Activated CD8-positive, alpha-beta T cell treated with anti-CD3 and anti-CD28 coated beads, Interleukin-2, amount 10 ng/mL, durations not matched to agents 7 days and 5 days (primary cell): Measurements from ENCODE around the gene ANKRD65. TPM values are rescaled to one million over a fixed set of nuclear protein-coding genes. Genes with fewer than 3 reads are reported as not detected.
A peak's percentile ranks its signal among the peaks of the same experiment; 100 is the strongest.

Source experiments
- ATAC-seq: fragments of 150-1000 bp; cut with Tn5 transposase; one replicate; pipeline ENCODE4 v1.10.0; 2021; ENCODE audit warnings: moderate library complexity
- CTCF ChIA-PET: fragments of 350-600 bp; sonication (Branson Sonifier 250); formaldehyde crosslinking; loops from one replicate; lab custom pipeline; 2021; ENCODE audit warnings: antibody characterized with exemption; lab: Charles Lee
- POLR2A ChIA-PET: fragments of 350-600 bp; sonication (Branson Sonifier 250); formaldehyde crosslinking; loops from one replicate; lab custom pipeline; 2021; ENCODE audit warnings: antibody characterized with exemption; lab: Charles Lee
- DNase-seq: peaks from one replicate; pipeline ENCODE4 v3.0.0-alpha.2; 2020
- H3K27ac Mint-ChIP-seq: one replicate; pipeline ENCODE4 v1.8.0; 2021; ENCODE audit warnings: mild to moderate bottlenecking, mixed read lengths
- H3K27me3 Mint-ChIP-seq: one replicate; pipeline ENCODE4 v1.8.0; 2021; ENCODE audit warnings: low read depth, mixed read lengths
- H3K36me3 Mint-ChIP-seq: one replicate; pipeline ENCODE4 v1.8.0; 2021; ENCODE audit warnings: low read depth, mixed read lengths
- H3K4me1 Mint-ChIP-seq: one replicate; pipeline ENCODE4 v1.8.0; 2021; ENCODE audit warnings: low read depth, mixed read lengths
- H3K4me3 Mint-ChIP-seq: one replicate; pipeline ENCODE4 v1.8.0; 2021; ENCODE audit warnings: mild to moderate bottlenecking, mixed read lengths
- H3K9me3 Mint-ChIP-seq: one replicate; pipeline ENCODE4 v1.8.0; 2022; ENCODE audit warnings: mixed read lengths; ENCODE audit not compliant: insufficient read depth
- total RNA-seq, 2 experiments: library from RNA; stranded (reverse); gene quantifications; one replicate each; pipeline ENCODE4 v1.2.3, GENCODE V29; 2021

Gene ANKRD65
- total RNA-seq, 2 experiments from 2014 or later = not detected

GRCh38 chr1:1380860-1381259, 40.2 kb downstream of the ANKRD65 start:
- H3K27ac Mint-ChIP-seq = no peak overlapping the region
- no peaks in the 10 kb centered on the region for H3K27me3 Mint-ChIP-seq
- DNase-seq (no peak), ATAC-seq (no peak)
- H3K9me3 Mint-ChIP-seq = no peaks in the 10 kb centered on the region
- no peak overlapping the region for H3K4me3 Mint-ChIP-seq
- H3K36me3 Mint-ChIP-seq = peaks cover 2% of the 10 kb centered on the region
- POLR2A ChIA-PET = no interaction called here
- H3K4me1 Mint-ChIP-seq = peaks cover 8% of the 10 kb centered on the region
- CTCF ChIA-PET = no interaction called here

GRCh38 chr1:1377540-1378205, 43.4 kb downstream of the ANKRD65 start:
- no peak for ATAC-seq
- Mint-ChIP-seq H3K4me1 (peaks cover 21% of the 10 kb centered on the region), H3K36me3 (peaks cover 13% of the 10 kb centered on the region), H3K27ac (no peak overlapping the region), H3K27me3 (no peaks in the 10 kb centered on the region), H3K4me3 (no peak overlapping the region), H3K9me3 (no peaks in the 10 kb centered on the region)
- ChIA-PET CTCF (interaction anchor here (0.8 to 1.8 kb wide), 3 partner anchors 21 to 127 kb away, joined by 3 to 6 read pairs (median 3); partner anchors contain the start of gene CCNL2), POLR2A (interaction anchor here (4.4 kb wide), 1 partner anchor 21 kb away, joined by 41 read pairs; the partner anchor contains the start of gene CCNL2)
- DNase-seq = no peak

- ChIA-PET CTCF (interaction anchor here (0.8 to 2.5 kb wide), 4 partner anchors 22 to 128 kb away, joined by 3 to 8 read pairs (median 4); partner anchors contain the start of gene CCNL2), POLR2A (interaction anchor here (0.8 to 4.4 kb wide), 2 partner anchors 22 to 28 kb away, joined by 3 to 41 read pairs; partner anchors contain the start of gene CCNL2)
- H3K36me3 Mint-ChIP-seq = peaks cover 15% of the 10 kb centered on the region
- DNase-seq (no peak), ATAC-seq (no peak)
- no peaks in the 10 kb centered on the region for H3K9me3 Mint-ChIP-seq
- peaks cover 28% of the 10 kb centered on the region for H3K4me1 Mint-ChIP-seq
- peak overlapping the region; percentile 85 for H3K27ac Mint-ChIP-seq
- H3K4me3 Mint-ChIP-seq = peak overlapping the region; percentile 90
- no peaks in the 10 kb centered on the region for H3K27me3 Mint-ChIP-seq
Measured at GRCh38 chr1:1376551-1377226, 44.4 kb downstream of the ANKRD65 start.

GRCh38 chr1:1374929-1375662, 46.0 kb downstream of the ANKRD65 start, which contains the start of gene AURKAIP1:
AURKAIP1 (minus strand) TSS chr1:1375207; CDS start chr1:1374756, 451 bp downstream.
- CTCF ChIA-PET = interaction anchor here (0.6 to 2.5 kb wide), 10 partner anchors 11 to 816 kb away, joined by 3 to 8 read pairs (median 6); partner anchors contain the start of genes CCNL2 and DVL1
- ATAC-seq = peak; percentile 85
- Mint-ChIP-seq H3K4me1 (peaks cover 40% of the 10 kb centered on the region), H3K27ac (peak within 1 kb of the TSS; percentile 98), H3K36me3 (peaks cover 15% of the 10 kb centered on the region), H3K9me3 (no peaks in the 10 kb centered on the region), H3K27me3 (no peaks in the 10 kb centered on the region), H3K4me3 (peak within 1 kb of the TSS; percentile 90)
- POLR2A ChIA-PET = interaction anchor here (0.7 to 4.4 kb wide), 14 partner anchors 12 to 361 kb away, joined by 3 to 41 read pairs (median 3); partner anchors contain the start of genes CCNL2, ISG15 and MRPL20
- DNase-seq = peak; percentile 98

- peak overlapping the region; percentile 98 for H3K27ac Mint-ChIP-seq
- H3K36me3 Mint-ChIP-seq = peaks cover 15% of the 10 kb centered on the region
- H3K27me3 Mint-ChIP-seq = no peaks in the 10 kb centered on the region
- DNase-seq (no peak), ATAC-seq (no peak)
- peaks cover 40% of the 10 kb centered on the region for H3K4me1 Mint-ChIP-seq
- ChIA-PET POLR2A (interaction anchor here (0.8 to 4.4 kb wide), 10 partner anchors 12 to 341 kb away, joined by 3 to 41 read pairs (median 4); partner anchors contain the start of genes CCNL2 and MRPL20), CTCF (interaction anchor here (1.1 to 2.5 kb wide), 6 partner anchors 22 to 69 kb away, joined by 3 to 8 read pairs (median 6); partner anchors contain the start of genes CCNL2 and DVL1)
- peak overlapping the region; percentile 90 for H3K4me3 Mint-ChIP-seq
- H3K9me3 Mint-ChIP-seq = no peaks in the 10 kb centered on the region
Measured at GRCh38 chr1:1374589-1374928, 46.5 kb downstream of the ANKRD65 start.

GRCh38 chr1:1373815-1374588, 47.1 kb downstream of the ANKRD65 start:
- POLR2A ChIA-PET = interaction anchor here (0.8 to 4.4 kb wide), 3 partner anchors 14 to 252 kb away, joined by 3 to 41 read pairs (median 4); partner anchors contain the start of gene CCNL2
- CTCF ChIA-PET = interaction anchor here (1.4 to 2.5 kb wide), 4 partner anchors 24 to 69 kb away, joined by 6 to 8 read pairs (median 8); partner anchors contain the start of genes CCNL2 and DVL1
- Mint-ChIP-seq H3K4me1 (peaks cover 40% of the 10 kb centered on the region), H3K4me3 (peak overlapping the region; percentile 90), H3K36me3 (peaks cover 15% of the 10 kb centered on the region), H3K9me3 (no peaks in the 10 kb centered on the region), H3K27me3 (no peaks in the 10 kb centered on the region), H3K27ac (peak overlapping the region; percentile 98)
- ATAC-seq = no peak
- DNase-seq = no peak

- Mint-ChIP-seq H3K36me3 (peaks cover 15% of the 10 kb centered on the region), H3K27me3 (no peaks in the 10 kb centered on the region), H3K4me1 (peaks cover 40% of the 10 kb centered on the region), H3K27ac (peak overlapping the region; percentile 30), H3K4me3 (peak overlapping the region; percentile 90), H3K9me3 (no peaks in the 10 kb centered on the region)
- ATAC-seq = no peak
- DNase-seq = no peak
- ChIA-PET POLR2A (interaction anchor here (0.6 to 0.9 kb wide), 3 partner anchors 26 to 251 kb away, joined by 3 read pairs; partner anchors contain the start of gene CCNL2), CTCF (interaction anchor here (0.7 to 1.6 kb wide), 8 partner anchors 15 to 341 kb away, joined by 3 to 8 read pairs (median 4); partner anchors contain the start of gene TAS1R3)
Measured at GRCh38 chr1:1373051-1373814, 47.8 kb downstream of the ANKRD65 start.

- DNase-seq = peak; percentile 85
Measured at GRCh38 chr1:1371746-1372711, 49.0 kb downstream of the ANKRD65 start.

GRCh38 chr1:1371364-1371745, 49.7 kb downstream of the ANKRD65 start:
- Mint-ChIP-seq H3K9me3 (no peaks in the 10 kb centered on the region), H3K27me3 (no peaks in the 10 kb centered on the region), H3K4me1 (peaks cover 38% of the 10 kb centered on the region), H3K27ac (peak overlapping the region; percentile 62), H3K4me3 (peak overlapping the region; percentile 32), H3K36me3 (peaks cover 15% of the 10 kb centered on the region)
- DNase-seq (peak; percentile 83), ATAC-seq (peak; percentile 33)
- ChIA-PET POLR2A (interaction anchor here (1.2 to 1.5 kb wide), 2 partner anchors 17 to 20 kb away, joined by 3 to 4 read pairs; no protein-coding TSS in a partner anchor), CTCF (interaction anchor here (0.7 to 1.9 kb wide), 13 partner anchors 9 to 358 kb away, joined by 3 to 14 read pairs (median 4); partner anchors contain the start of genes CCNL2, DVL1, ISG15 and TAS1R3)

More at GRCh38 chr1:1371746-1372711, 49.0 kb downstream of the ANKRD65 start:
- peak overlapping the region; percentile 62 for H3K27ac Mint-ChIP-seq
- peaks cover 40% of the 10 kb centered on the region for H3K4me1 Mint-ChIP-seq
- peak overlapping the region; percentile 58 for H3K4me3 Mint-ChIP-seq
- no peaks in the 10 kb centered on the region for H3K9me3 Mint-ChIP-seq
- H3K27me3 Mint-ChIP-seq = no peaks in the 10 kb centered on the region
- peaks cover 15% of the 10 kb centered on the region for H3K36me3 Mint-ChIP-seq
- ChIA-PET POLR2A (interaction anchor here (0.6 to 1.2 kb wide), 4 partner anchors 18 to 45 kb away, joined by 3 read pairs; partner anchors contain the start of gene CCNL2), CTCF (interaction anchor here (0.6 to 1.9 kb wide), 23 partner anchors 9 to 359 kb away, joined by 3 to 14 read pairs (median 4); partner anchors contain the start of genes CCNL2, DVL1, ISG15 and TAS1R3)
- peak; percentile 43 for ATAC-seq
